ENCODE measurements around the gene LHB.

LHB gene

DNA sequence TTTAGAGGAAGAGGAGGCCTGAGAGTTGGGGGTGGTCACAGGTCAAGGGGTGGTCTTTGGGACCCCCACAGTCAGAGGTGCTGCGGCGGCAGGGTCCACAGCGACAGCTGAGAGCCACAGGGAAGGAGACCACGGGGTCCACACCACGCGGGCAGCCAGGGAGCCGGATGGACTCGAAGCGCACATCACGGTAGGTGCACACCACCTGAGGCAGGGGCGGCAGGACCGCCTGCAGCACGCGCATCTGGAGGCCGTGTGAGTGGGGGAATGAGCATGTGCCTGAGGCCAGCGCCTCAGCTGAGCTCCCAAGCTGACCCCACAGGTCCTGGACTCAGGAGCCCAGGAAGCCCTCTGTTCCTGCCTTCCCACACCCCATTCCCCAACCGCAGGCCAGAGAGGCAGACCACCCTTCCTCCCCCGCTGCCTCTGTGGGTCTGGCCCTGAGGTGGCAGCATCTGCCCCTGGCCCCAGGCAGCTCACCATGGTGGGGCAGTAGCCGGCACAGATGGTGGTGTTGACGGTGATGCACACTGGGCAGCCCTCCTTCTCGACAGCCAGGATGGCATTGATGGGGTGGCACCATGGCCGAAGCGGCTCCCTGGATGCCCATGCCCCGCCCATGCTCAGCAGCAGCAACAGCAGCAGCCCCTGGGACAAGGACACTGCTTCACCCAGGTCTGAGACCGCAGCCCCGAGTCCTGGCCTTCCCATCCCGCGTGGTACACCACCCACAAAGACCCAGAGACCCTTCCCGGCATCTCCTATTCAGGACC, 638 bp downstream of the LHB start:
- no peak for TF ChIP-seq CTCF (IDR thresholded peaks at IDR 0.05; ENCODE audit: low read depth, low read length, missing control alignments)
- DNase-seq (ENCODE audit: extremely low read depth, low read depth), result no peak
- no peak overlapping the region for H3K4me3 ChIP-seq (replicated peaks; ENCODE audit: low read depth, low read length)

DNA sequence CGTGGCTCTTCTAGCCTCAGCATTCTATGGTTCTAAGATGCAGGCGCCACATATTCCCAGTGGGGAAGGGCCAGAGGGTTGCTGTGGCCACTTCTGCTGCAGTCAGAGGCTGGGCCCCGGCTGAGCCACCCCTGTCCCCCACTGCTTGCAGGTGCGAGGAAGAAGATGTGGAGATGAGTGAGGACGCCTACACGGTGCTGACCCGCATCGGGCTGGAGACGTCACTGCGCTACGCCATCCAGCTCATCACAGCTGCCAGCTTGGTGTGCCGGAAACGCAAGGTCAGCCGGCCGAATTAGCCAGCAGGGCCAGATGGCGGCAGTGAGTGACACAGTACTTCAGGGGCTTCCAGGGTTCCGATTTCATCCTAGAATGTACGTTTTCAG, 2.0 kb downstream of the LHB start:
- DNase-seq (ENCODE audit: extremely low read depth, low read depth), result no peak
- no peak overlapping the region for H3K4me3 ChIP-seq (replicated peaks; ENCODE audit: low read depth, low read length)
- TF ChIP-seq CTCF (IDR thresholded peaks at IDR 0.05; ENCODE audit: low read depth, low read length, missing control alignments), result no peak

GRCh38 chr19:49014123-49014869, 2.6 kb downstream of the LHB start:
- no peak for TF ChIP-seq CTCF (IDR thresholded peaks at IDR 0.05; ENCODE audit: low read depth, low read length, missing control alignments)
- H3K4me3 ChIP-seq (replicated peaks; ENCODE audit: low read depth, low read length), result no peak overlapping the region
- DNase-seq (ENCODE audit: extremely low read depth, low read depth), result no peak

GRCh38 chr19:49011194-49011593, 5.7 kb downstream of the LHB start:
- no peak for DNase-seq (ENCODE audit: extremely low read depth, low read depth)
- no peak overlapping the region for H3K4me3 ChIP-seq (replicated peaks; ENCODE audit: low read depth, low read length)
- no peak for TF ChIP-seq CTCF (IDR thresholded peaks at IDR 0.05; ENCODE audit: low read depth, low read length, missing control alignments)

- DNase-seq (ENCODE audit: extremely low read depth, low read depth), result no peak
- H3K4me3 ChIP-seq (replicated peaks; ENCODE audit: low read depth, low read length), result no peak overlapping the region
- TF ChIP-seq CTCF (IDR thresholded peaks at IDR 0.05; ENCODE audit: low read depth, low read length, missing control alignments), result no peak
Observed at GRCh38 chr19:49010453-49010852, 6.4 kb downstream of the LHB start.

DNA sequence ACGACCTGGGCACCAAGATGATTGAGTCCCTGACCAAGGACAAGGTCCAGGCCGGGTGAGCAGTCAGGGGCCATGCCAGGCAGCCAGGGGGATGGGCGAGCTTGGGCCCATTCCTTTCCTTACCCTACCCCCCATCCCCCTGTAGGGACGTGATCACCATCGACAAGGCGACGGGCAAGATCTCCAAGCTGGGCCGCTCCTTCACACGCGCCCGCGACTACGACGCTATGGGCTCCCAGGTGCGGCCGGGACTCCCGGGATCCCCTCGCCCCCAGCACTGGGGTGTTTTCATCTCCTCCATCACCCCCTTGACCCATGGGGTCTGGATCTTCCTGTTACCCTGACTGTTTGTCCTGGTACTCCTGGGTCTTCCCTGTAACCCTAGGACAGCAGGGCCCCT, 7.1 kb downstream of the LHB start:
- no peak overlapping the region for H3K4me3 ChIP-seq (replicated peaks; ENCODE audit: low read depth, low read length)
- DNase-seq (ENCODE audit: extremely low read depth, low read depth), result no peak
- TF ChIP-seq CTCF (IDR thresholded peaks at IDR 0.05; ENCODE audit: low read depth, low read length, missing control alignments), result no peak
